Activated naive CD4-positive, alpha-beta T cell treated with anti-CD3 and anti-CD28 coated beads for 36 hours (primary cell): ENCODE measurements around the gene ZNF219. TPM values are rescaled to one million over a fixed set of nuclear protein-coding genes. Genes with fewer than 3 reads are reported as not detected.
A peak's percentile ranks its signal among the peaks of the same experiment; 100 is the strongest.

Source experiments
- CTCF ChIA-PET: fragments of 350-600 bp; sonication (Branson Sonifier 250); formaldehyde crosslinking; loops from one replicate; lab custom pipeline; 2021; ENCODE audit warnings: antibody characterized with exemption; lab: Charles Lee
- DNase-seq: peaks from one replicate; pipeline ENCODE4 v3.0.0-alpha.2; 2020
- H3K27ac Mint-ChIP-seq: one replicate; pipeline ENCODE4 v1.8.0; 2021; ENCODE audit warnings: mild to moderate bottlenecking, mixed read lengths
- H3K27me3 Mint-ChIP-seq: one replicate; pipeline ENCODE4 v1.8.0; 2021; ENCODE audit warnings: low read depth, mixed read lengths
- H3K36me3 Mint-ChIP-seq: one replicate; pipeline ENCODE4 v1.8.0; 2021; ENCODE audit warnings: low read depth, mixed read lengths
- H3K4me1 Mint-ChIP-seq: one replicate; pipeline ENCODE4 v1.8.0; 2021; ENCODE audit warnings: low read depth, mixed read lengths
- H3K4me3 Mint-ChIP-seq: one replicate; pipeline ENCODE4 v1.8.0; 2021; ENCODE audit warnings: mild to moderate bottlenecking, moderate library complexity, mixed read lengths
- H3K9me3 Mint-ChIP-seq: one replicate; pipeline ENCODE4 v1.8.0; 2021; ENCODE audit warnings: mixed read lengths
- intact Hi-C: fragments of 100-400 bp; cut with micrococcal nuclease; formaldehyde crosslinking; loops from one replicate; pipeline ENCODE4 v1.15.1; 2023
- total RNA-seq, 2 experiments: library from RNA; stranded (reverse); gene quantifications; one replicate each; pipeline ENCODE4 v1.2.3, GENCODE V29; 2021

ZNF219 gene
- total RNA-seq, 2 experiments from 2014 or later, result 8.3 to 9.2 TPM

DNA sequence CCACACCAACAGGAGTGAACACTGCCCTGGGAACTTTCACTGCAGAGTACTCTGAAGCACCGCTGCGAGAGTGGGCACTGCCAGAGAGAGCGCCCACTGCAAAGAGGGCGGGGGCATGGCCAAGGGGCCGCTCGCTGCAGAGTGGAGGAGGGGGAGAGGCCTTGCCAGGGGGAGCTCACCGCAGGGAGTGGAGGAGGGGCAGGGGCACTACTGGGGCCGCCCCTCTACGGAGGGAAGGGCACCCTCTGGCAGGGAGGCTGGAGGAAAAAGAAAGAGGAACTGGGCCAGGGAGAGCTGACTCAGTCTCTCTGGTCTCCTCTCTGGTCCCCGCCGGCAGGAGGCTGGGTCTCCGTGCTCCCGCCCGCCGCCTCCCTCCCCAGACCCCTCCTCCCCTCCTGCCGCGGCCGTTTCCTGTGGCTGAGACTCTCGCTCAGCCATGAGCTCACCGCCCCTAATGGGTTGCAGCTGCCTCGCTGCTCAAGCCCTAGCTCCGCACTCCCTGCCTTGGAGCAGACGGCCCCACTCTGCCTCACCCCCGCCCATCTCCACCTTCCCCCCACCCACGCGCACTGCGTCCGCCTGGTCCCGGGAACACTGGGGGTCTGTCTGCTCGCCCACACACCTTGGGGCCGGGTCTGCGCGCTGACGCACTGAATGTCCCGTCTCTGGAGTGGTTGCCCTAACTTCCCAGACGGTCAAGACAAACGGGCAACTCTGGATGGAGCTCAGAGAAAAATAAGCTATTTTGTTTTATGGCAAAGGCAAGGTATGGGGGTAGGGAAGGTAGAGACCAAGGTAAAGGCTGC is 27.0 kb downstream of the ZNF219 start:
- intact Hi-C loops, result no loop called here
- Mint-ChIP-seq H3K4me3 (peak overlapping the region; percentile 65), H3K36me3 (no peaks in the 10 kb centered on the region), H3K27me3 (peaks cover 55% of the 10 kb centered on the region), H3K4me1 (peaks cover 29% of the 10 kb centered on the region), H3K9me3 (no peaks in the 10 kb centered on the region), H3K27ac (no peak overlapping the region)
- peak; percentile 84 for DNase-seq
- CTCF ChIA-PET, result interaction anchor here (0.8 to 5.8 kb wide), 11 partner anchors 11 to 144 kb away, joined by 3 to 60 read pairs (median 7); no protein-coding TSS in a partner anchor

GRCh38 chr14:21070610-21071224 is 27.7 kb downstream of the ZNF219 start:
- H3K27me3 Mint-ChIP-seq, result peaks cover 58% of the 10 kb centered on the region
- H3K36me3 Mint-ChIP-seq, result no peaks in the 10 kb centered on the region
- CTCF ChIA-PET, result interaction anchor here (1.0 to 5.8 kb wide), 9 partner anchors 16 to 145 kb away, joined by 4 to 60 read pairs (median 13); no protein-coding TSS in a partner anchor
- intact Hi-C loops, result no loop called here
- peak overlapping the region; percentile 65 for H3K4me3 Mint-ChIP-seq
- H3K27ac Mint-ChIP-seq, result no peak overlapping the region
- no peaks in the 10 kb centered on the region for H3K9me3 Mint-ChIP-seq
- H3K4me1 Mint-ChIP-seq, result peaks cover 29% of the 10 kb centered on the region
- DNase-seq, result peak; percentile 23

DNA sequence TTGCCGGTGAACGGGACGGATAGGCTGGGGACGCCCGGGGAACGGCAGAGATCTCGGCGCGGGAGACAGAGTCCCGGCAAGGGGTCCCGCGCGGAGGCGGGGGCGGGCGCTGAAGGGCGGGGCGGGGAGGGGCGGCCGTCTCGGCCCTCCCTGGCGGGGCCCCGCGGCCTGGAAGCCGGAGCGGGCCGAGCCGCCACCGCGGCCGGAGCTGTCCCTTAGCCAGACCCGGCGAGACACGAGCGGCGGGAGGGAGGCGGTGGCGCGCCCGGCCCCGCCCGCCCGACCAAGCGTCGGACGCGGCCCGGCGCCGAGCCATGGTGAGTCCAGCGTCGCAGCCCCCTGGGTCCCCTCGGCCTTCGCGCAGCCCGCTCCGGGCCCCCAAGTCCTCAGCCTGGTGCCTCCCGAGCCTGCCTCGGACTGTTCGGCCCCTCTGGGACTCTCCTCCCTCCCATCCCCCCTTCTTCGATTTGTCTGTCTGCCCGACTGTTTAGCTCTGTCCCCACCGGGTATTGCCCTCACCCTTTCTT is 28.3 kb downstream of the ZNF219 start, which contains the start of gene ARHGEF40:
ARHGEF40 (plus strand) TSS at position 222 of the 527 bp plus-strand sequence; CDS start at position 315, 93 bp downstream.
- intact Hi-C loops, result no loop called here
- CTCF ChIA-PET, result interaction anchor here (1.6 to 5.8 kb wide), 6 partner anchors 16 to 100 kb away, joined by 7 to 60 read pairs (median 23); no protein-coding TSS in a partner anchor
- Mint-ChIP-seq H3K4me1 (peaks cover 29% of the 10 kb centered on the region), H3K27ac (no peak within 1 kb of the TSS), H3K4me3 (peak within 1 kb of the TSS; percentile 65), H3K9me3 (no peaks in the 10 kb centered on the region), H3K36me3 (no peaks in the 10 kb centered on the region), H3K27me3 (peaks cover 62% of the 10 kb centered on the region)
- peak; percentile 19 for DNase-seq

GRCh38 chr14:21069388-21070082 is 28.9 kb downstream of the ZNF219 start:
- peaks cover 67% of the 10 kb centered on the region for H3K27me3 Mint-ChIP-seq
- no peak overlapping the region for H3K27ac Mint-ChIP-seq
- peaks cover 29% of the 10 kb centered on the region for H3K4me1 Mint-ChIP-seq
- no peaks in the 10 kb centered on the region for H3K9me3 Mint-ChIP-seq
- intact Hi-C loops, result loop anchor here (10.0 kb wide), 1 partner anchor 485 kb away; no protein-coding TSS in a partner anchor
- CTCF ChIA-PET, result interaction anchor here (1.1 to 4.5 kb wide), 12 partner anchors 19 to 64 kb away, joined by 5 to 76 read pairs (median 28); no protein-coding TSS in a partner anchor
- no peaks in the 10 kb centered on the region for H3K36me3 Mint-ChIP-seq
- no peak for DNase-seq
- peak overlapping the region; percentile 56 for H3K4me3 Mint-ChIP-seq

GRCh38 chr14:21068521-21069387 is 29.7 kb downstream of the ZNF219 start:
- Mint-ChIP-seq H3K4me3 (peak overlapping the region; percentile 56), H3K4me1 (peaks cover 29% of the 10 kb centered on the region), H3K36me3 (no peaks in the 10 kb centered on the region), H3K27me3 (peaks cover 67% of the 10 kb centered on the region), H3K27ac (no peak overlapping the region), H3K9me3 (no peaks in the 10 kb centered on the region)
- CTCF ChIA-PET, result interaction anchor here (0.5 to 4.5 kb wide), 20 partner anchors 9 to 346 kb away, joined by 3 to 76 read pairs (median 5); no protein-coding TSS in a partner anchor
- DNase-seq, result peak; percentile 65
- intact Hi-C loops, result loop anchor here (1.0 to 10.0 kb wide), 4 partner anchors 24 to 486 kb away; no protein-coding TSS in a partner anchor

- CTCF ChIA-PET, result interaction anchor here (0.6 to 4.5 kb wide), 15 partner anchors 10 to 63 kb away, joined by 3 to 76 read pairs (median 4); no protein-coding TSS in a partner anchor
- Mint-ChIP-seq H3K27ac (no peak overlapping the region), H3K4me1 (peaks cover 29% of the 10 kb centered on the region), H3K27me3 (peaks cover 61% of the 10 kb centered on the region), H3K36me3 (no peaks in the 10 kb centered on the region), H3K4me3 (no peak overlapping the region), H3K9me3 (no peaks in the 10 kb centered on the region)
- DNase-seq, result peak; percentile 34
- intact Hi-C loops, result loop anchor here (10.0 kb wide), 1 partner anchor 488 kb away; no protein-coding TSS in a partner anchor
These were observed 31.5 kb downstream of the ZNF219 start for GRCh38 chr14:21066882-21067502.

- intact Hi-C loops, result loop anchor here (10.0 kb wide), 1 partner anchor 491 kb away; no protein-coding TSS in a partner anchor
- Mint-ChIP-seq H3K4me1 (peaks cover under 1% of the 10 kb centered on the region), H3K27ac (no peak overlapping the region), H3K36me3 (no peaks in the 10 kb centered on the region), H3K4me3 (no peak overlapping the region), H3K9me3 (no peaks in the 10 kb centered on the region), H3K27me3 (peaks cover 33% of the 10 kb centered on the region)
- CTCF ChIA-PET, result interaction anchor here (0.6 to 1.0 kb wide), 3 partner anchors 29 to 52 kb away, joined by 3 to 5 read pairs (median 4); no protein-coding TSS in a partner anchor
- DNase-seq, result no peak
These were observed 35.0 kb downstream of the ZNF219 start for GRCh38 chr14:21063479-21063878.

GRCh38 chr14:21061347-21061668 is 37.1 kb downstream of the ZNF219 start:
- Mint-ChIP-seq H3K4me1 (no peaks in the 10 kb centered on the region), H3K9me3 (no peaks in the 10 kb centered on the region), H3K27ac (no peak overlapping the region), H3K4me3 (no peak overlapping the region), H3K27me3 (peaks cover 21% of the 10 kb centered on the region), H3K36me3 (no peaks in the 10 kb centered on the region)
- intact Hi-C loops, result loop anchor here (10.0 kb wide), 1 partner anchor 493 kb away; no protein-coding TSS in a partner anchor
- CTCF ChIA-PET, result interaction anchor here (0.9 to 3.1 kb wide), 5 partner anchors 10 to 46 kb away, joined by 3 to 9 read pairs (median 3); no protein-coding TSS in a partner anchor
- no peak for DNase-seq

DNA sequence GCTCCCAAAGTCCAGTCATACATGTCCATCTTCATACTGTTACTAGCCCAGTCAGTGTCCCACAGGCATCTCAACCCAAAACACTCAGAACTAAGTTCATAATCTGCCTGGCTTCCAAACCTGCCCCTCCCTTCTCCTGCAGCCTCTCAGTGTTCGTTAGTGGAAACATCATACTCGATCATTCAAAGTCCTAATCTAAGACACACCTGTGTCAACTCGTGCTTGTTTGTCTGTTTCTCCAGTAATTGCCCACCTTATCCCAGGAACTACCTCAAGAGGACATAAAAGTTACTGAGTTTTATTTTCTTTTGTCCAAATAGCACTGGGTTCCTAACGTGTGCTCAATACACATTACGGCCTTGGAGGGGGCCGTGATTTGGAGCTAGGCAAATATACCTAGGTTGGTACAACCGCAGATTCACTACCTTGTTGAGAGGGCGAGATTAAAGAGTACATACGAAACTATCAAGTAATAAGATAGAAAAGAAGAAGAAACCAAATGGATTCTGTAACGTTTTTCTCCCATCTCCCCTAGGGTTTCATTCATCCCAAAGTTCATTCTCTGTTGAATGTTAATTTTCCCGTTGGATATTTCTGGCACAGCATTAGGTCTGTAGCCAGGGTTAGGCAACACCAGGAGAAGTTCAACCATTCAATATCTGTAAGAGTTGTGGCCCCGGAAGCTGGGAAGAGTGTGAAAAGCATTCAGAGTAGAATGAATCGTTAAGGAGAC is 37.7 kb downstream of the ZNF219 start:
- Mint-ChIP-seq H3K9me3 (no peaks in the 10 kb centered on the region), H3K4me3 (no peak overlapping the region), H3K4me1 (no peaks in the 10 kb centered on the region), H3K36me3 (no peaks in the 10 kb centered on the region), H3K27me3 (peaks cover 18% of the 10 kb centered on the region), H3K27ac (no peak overlapping the region)
- CTCF ChIA-PET, result interaction anchor here (1.0 to 3.1 kb wide), 3 partner anchors 11 to 32 kb away, joined by 3 to 9 read pairs (median 3); no protein-coding TSS in a partner anchor
- DNase-seq, result no peak
- intact Hi-C loops, result loop anchor here (10.0 kb wide), 1 partner anchor 494 kb away; no protein-coding TSS in a partner anchor
